PC-9 (cell line): Measurements from ENCODE around the gene NPB. TPM values are rescaled to one million over a fixed set of nuclear protein-coding genes. Genes with fewer than 3 reads are reported as not detected.

ENCODE experiments used
- BruUV-seq: library from RNA; stranded (reverse); fragments of 400-500 nt; replicated peaks from 2 replicates; lab custom pipeline; 2021; lab: Mats Ljungman, UMichigan
- CTCF ChIA-PET: fragments of 300-600 bp; sonication (Branson Sonifier 250); formaldehyde crosslinking; loops from one replicate; lab custom pipeline; 2022; ENCODE audit warnings: antibody characterized with exemption; lab: Charles Lee
- POLR2A ChIA-PET: fragments of 300-600 bp; sonication (Branson Sonifier 250); formaldehyde crosslinking; loops from one replicate; lab custom pipeline; 2022; ENCODE audit warnings: antibody characterized with exemption; ENCODE audit not compliant: unreplicated experiment; lab: Charles Lee
- DNase-seq, 2 experiments: peaks; one replicate each; pipeline versions ENCODE4 v3.0.0 to v3.0.0-alpha.2; 2015 to 2022; ENCODE audit warnings: mixed read lengths in 1 of 2
- H2AFZ ChIP-seq: fragments of 200-600 bp; sonication (generic); 2 replicates; pipeline ENCODE4 v1.8.1; 2017; ENCODE audit warnings: antibody characterized with exemption
- H3F3A ChIP-seq: fragments of 200-600 bp; sonication (generic); 2 replicates; pipeline ENCODE4 v1.8.1; 2017; ENCODE audit warnings: antibody characterized with exemption, mild to moderate bottlenecking, low read depth; ENCODE audit not compliant: insufficient read depth
- H3K27ac ChIP-seq: fragments of 200-600 bp; sonication (generic); 2 replicates; pipeline ENCODE4 v1.6.1; 2016; ENCODE audit warnings: mixed run types
- H3K27me3 ChIP-seq: fragments of 200-600 bp; sonication (generic); 2 replicates; pipeline ENCODE4 v1.6.1; 2016; ENCODE audit warnings: low read depth, mixed run types; ENCODE audit not compliant: insufficient read depth
- H3K36me3 ChIP-seq: fragments of 200-600 bp; sonication (generic); 2 replicates; pipeline ENCODE4 v1.6.1; 2016; ENCODE audit warnings: low read depth, mixed run types
- H3K4me1 ChIP-seq: fragments of 200-600 bp; sonication (generic); replicated peaks from 2 replicates; pipeline ENCODE4 v1.6.1; 2016; ENCODE audit warnings: mixed run types; ENCODE audit not compliant: insufficient read depth
- H3K4me2 ChIP-seq: fragments of 200-600 bp; sonication (generic); 2 replicates; pipeline ENCODE4 v1.6.1; 2017; ENCODE audit warnings: mixed run types
- H3K4me3 ChIP-seq: fragments of 200-600 bp; sonication (generic); 2 replicates; pipeline ENCODE4 v1.6.1; 2016; ENCODE audit warnings: mixed run types
- H3K79me2 ChIP-seq: fragments of 200-600 bp; sonication (generic); 2 replicates; pipeline ENCODE4 v1.6.1; 2017; ENCODE audit warnings: low read depth, mixed run types
- H3K9me2 ChIP-seq: fragments of 200-600 bp; sonication (generic); 2 replicates; pipeline ENCODE4 v1.8.1; 2017; ENCODE audit warnings: mild to moderate bottlenecking; ENCODE audit not compliant: insufficient read depth
- H3K9me3 ChIP-seq: fragments of 200-600 bp; sonication (generic); 2 replicates; pipeline ENCODE4 v1.8.1; 2016; ENCODE audit warnings: low read depth; ENCODE audit not compliant: insufficient read depth
- H4K20me1 ChIP-seq: fragments of 200-600 bp; sonication (generic); 2 replicates; pipeline ENCODE4 v1.8.1; 2017; ENCODE audit not compliant: insufficient read depth
- EZH2 ChIP-seq: fragments of 200-600 bp; sonication (generic); IDR thresholded peaks from 2 replicates; pipeline ENCODE4 v1.8.0; 2017; ENCODE audit warnings: antibody characterized with exemption, low read depth
- intact Hi-C: fragments of 100-400 bp; cut with micrococcal nuclease; formaldehyde crosslinking; loops from one replicate; pipeline ENCODE4 v1.10.0; 2022; ENCODE audit not compliant: unreplicated experiment
- total RNA-seq: library from RNA; stranded (reverse); gene quantifications from 2 replicates; pipeline ENCODE4 v1.2.3, GENCODE V29; 2021
- TF ChIP-seq, protein P1 (sequence below): fragments of 200-600 bp; sonication (generic); conservative IDR thresholded peaks from 2 replicates; pipeline ENCODE4 v1.6.1; 2017; ENCODE audit warnings: mixed run types, antibody characterized with exemption, mild to moderate bottlenecking, moderate library complexity

The NPB gene
- total RNA-seq, 1 experiment from 2014 or later: 1.1 TPM

DNA sequence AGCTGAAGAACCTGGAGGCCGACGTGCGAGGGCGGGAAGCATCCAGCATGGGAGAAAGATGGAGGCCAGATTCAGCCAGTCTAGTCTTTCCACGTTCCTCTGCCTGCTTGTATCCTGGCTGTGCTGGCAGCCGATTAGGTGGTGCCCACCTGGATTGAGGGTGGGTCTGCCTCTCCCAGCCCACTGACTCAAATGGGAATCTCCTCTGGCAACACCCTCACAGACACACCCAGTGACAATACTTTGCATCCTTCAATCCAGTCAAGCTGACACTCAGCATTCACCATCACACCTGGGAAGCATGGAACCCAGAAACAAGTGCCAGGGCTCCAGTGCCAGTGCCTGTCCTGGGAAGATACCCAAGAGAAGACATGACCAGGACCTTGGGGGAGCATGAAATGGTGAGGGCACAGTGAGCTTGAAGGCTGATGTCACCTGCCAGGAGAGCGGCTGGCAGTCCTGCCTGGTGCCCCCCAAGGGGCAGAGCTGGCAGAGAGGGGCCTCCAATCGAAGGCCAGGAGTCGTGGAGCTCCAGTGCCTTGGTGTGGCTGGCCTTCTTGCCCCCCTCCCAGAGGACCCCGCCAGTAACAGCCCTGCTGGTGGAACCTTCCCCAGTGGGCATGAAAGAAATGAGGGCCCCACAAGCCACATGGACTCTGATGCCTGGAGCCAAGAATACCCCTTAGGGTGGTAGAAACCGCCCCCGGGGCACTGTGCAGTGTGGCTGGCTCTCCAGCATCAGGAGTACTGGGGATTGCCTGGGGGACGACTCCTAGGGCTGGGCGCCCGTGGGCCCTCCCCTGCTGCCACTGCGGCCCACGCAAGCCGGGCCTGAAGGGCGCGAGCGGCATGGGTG is 643 bp upstream of the NPB start:
- TF ChIP-seq, protein P1, sequence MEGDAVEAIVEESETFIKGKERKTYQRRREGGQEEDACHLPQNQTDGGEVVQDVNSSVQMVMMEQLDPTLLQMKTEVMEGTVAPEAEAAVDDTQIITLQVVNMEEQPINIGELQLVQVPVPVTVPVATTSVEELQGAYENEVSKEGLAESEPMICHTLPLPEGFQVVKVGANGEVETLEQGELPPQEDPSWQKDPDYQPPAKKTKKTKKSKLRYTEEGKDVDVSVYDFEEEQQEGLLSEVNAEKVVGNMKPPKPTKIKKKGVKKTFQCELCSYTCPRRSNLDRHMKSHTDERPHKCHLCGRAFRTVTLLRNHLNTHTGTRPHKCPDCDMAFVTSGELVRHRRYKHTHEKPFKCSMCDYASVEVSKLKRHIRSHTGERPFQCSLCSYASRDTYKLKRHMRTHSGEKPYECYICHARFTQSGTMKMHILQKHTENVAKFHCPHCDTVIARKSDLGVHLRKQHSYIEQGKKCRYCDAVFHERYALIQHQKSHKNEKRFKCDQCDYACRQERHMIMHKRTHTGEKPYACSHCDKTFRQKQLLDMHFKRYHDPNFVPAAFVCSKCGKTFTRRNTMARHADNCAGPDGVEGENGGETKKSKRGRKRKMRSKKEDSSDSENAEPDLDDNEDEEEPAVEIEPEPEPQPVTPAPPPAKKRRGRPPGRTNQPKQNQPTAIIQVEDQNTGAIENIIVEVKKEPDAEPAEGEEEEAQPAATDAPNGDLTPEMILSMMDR: no peak
- no peak for TF ChIP-seq EZH2
- POLR2A ChIA-PET: no interaction called here
- Histone ChIP-seq H3K9me2 (no peaks in the 10 kb centered on the region), H3F3A (peaks cover 29% of the 10 kb centered on the region), H3K27me3 (no peaks in the 10 kb centered on the region), H3K4me2 (no peak overlapping the region), H2AFZ (no peak overlapping the region), H3K9me3 (no peaks in the 10 kb centered on the region), H3K27ac (no peak overlapping the region), H3K79me2 (no peaks in the 10 kb centered on the region), H4K20me1 (no peaks in the 10 kb centered on the region), H3K4me1 (peaks cover 30% of the 10 kb centered on the region), H3K36me3 (no peaks in the 10 kb centered on the region), H3K4me3 (no peak overlapping the region)
- TSS peak; percentile 17 for BruUV-seq
- DNase-seq: no peak
- intact Hi-C loops: no loop called here
- CTCF ChIA-PET: no interaction called here

DNA sequence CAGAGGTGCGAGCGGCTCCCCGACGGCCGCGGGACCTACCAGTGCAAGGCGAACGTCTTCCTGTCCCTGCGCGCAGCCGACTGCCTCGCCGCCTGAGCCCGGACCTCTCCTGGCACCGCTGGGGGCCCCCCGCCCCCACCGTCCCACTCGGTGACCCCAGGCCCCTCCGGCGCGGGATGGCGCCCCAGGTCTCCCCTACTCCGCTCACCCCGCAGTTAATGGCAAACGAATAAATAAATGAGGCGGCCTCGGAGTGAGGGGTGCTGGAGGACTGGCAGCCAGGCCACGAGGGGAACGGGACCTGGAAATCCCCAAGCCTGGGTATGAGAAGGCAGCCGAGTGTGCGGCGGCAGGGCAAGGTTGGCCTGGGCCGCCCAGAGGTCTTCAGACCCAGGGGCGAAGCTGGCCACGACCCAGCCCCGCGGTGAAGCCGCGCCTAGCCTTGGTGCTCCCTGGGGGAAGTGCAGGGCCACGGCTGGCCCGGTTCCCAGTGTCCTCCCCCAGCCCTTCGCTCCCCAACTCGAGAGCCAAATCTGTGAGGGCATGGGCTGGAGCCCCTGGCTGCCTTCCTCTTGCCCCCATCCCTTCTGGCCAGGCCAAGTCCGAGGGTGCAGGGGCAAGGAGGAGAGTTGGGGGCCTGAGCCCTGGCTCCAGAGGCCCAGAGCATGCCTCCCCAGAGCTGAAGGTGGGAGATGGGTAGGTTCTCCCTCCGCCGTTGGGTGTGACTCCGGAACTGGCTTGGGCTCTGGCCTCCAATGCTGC is 796 bp downstream of the NPB start:
- no peak overlapping the region for H2AFZ ChIP-seq
- H3K9me3 ChIP-seq: no peaks in the 10 kb centered on the region
- H3K4me3 ChIP-seq: no peak overlapping the region
- no peaks in the 10 kb centered on the region for H3K27me3 ChIP-seq
- ChIA-PET POLR2A (interaction anchor here (0.6 kb wide), 1 partner anchor 240 kb away, joined by 7 read pairs; no protein-coding TSS in a partner anchor), CTCF (no interaction called here)
- H3K4me1 ChIP-seq: peaks cover 20% of the 10 kb centered on the region
- H4K20me1 ChIP-seq: no peaks in the 10 kb centered on the region
- H3K36me3 ChIP-seq: no peaks in the 10 kb centered on the region
- H3K79me2 ChIP-seq: no peaks in the 10 kb centered on the region
- H3K9me2 ChIP-seq: no peaks in the 10 kb centered on the region
- intact Hi-C loops: no loop called here
- TF ChIP-seq EZH2: no peak
- TF ChIP-seq, protein P1: no peak
- no peak for DNase-seq
- H3K27ac ChIP-seq: no peak overlapping the region
- H3K4me2 ChIP-seq: no peak overlapping the region
- peaks cover 16% of the 10 kb centered on the region for H3F3A ChIP-seq
- BruUV-seq: no TSS peak

GRCh38 chr17:81903415-81903831 is 1.4 kb downstream of the NPB start:
- intact Hi-C loops: no loop called here
- no peak for DNase-seq
- CTCF ChIA-PET: no interaction called here

More at GRCh38 chr17:81903415-81903831, 1.4 kb downstream of the NPB start:
- no TSS peak for BruUV-seq
- H3F3A ChIP-seq: peaks cover 10% of the 10 kb centered on the region; the same call in 1 of the 2 replicates
- no peak overlapping the region for H3K27ac ChIP-seq
- no peaks in the 10 kb centered on the region for H3K79me2 ChIP-seq
- H3K4me1 ChIP-seq: peaks cover 15% of the 10 kb centered on the region
- no peak for TF ChIP-seq EZH2
- TF ChIP-seq, protein P1: no peak
- H2AFZ ChIP-seq: no peak overlapping the region
- H3K4me3 ChIP-seq: no peak overlapping the region
- H3K9me3 ChIP-seq: no peaks in the 10 kb centered on the region
- H3K9me2 ChIP-seq: no peaks in the 10 kb centered on the region
- POLR2A ChIA-PET: interaction anchor here (0.6 kb wide), 1 partner anchor 240 kb away, joined by 7 read pairs; no protein-coding TSS in a partner anchor
- H3K36me3 ChIP-seq: no peaks in the 10 kb centered on the region
- H4K20me1 ChIP-seq: no peaks in the 10 kb centered on the region
- H3K27me3 ChIP-seq: no peaks in the 10 kb centered on the region
- no peak overlapping the region for H3K4me2 ChIP-seq
